HepG2 (cell line): ENCODE results near the gene MTHFD1. TPM values are rescaled to one million over a fixed set of nuclear protein-coding genes. Genes with fewer than 3 reads are reported as not detected.

Experiments
- ATAC-seq: fragments of 200-7000 bp; cut with Tn5 transposase; 3 replicates; pipeline ENCODE4 v1.9.1; 2020; ENCODE audit warnings: mild to moderate bottlenecking, moderate library complexity
- BruUV-seq: library from RNA; stranded (reverse); fragments of 400-500 nt; replicated peaks from 2 replicates; lab custom pipeline; 2021; lab: Mats Ljungman, UMichigan
- CTCF ChIA-PET: fragments of 300-600 bp; formaldehyde crosslinking; extraction: SDS; loops from one replicate; lab custom pipeline; 2021; ENCODE audit warnings: low total read pairs, inconsistent platforms, low intra/inter-chr PET ratio; lab: Yijun Ruan, JAX
- POLR2A ChIA-PET: fragments of 350-600 bp; sonication (Branson Sonifier 250); formaldehyde crosslinking; loops from one replicate; lab custom pipeline; 2020; ENCODE audit warnings: antibody characterized with exemption, inconsistent platforms; lab: Yijun Ruan, JAX
- DNase-seq: peaks from one replicate; pipeline ENCODE4 v3.0.0-alpha.2; 2015; ENCODE audit warnings: low spot score
- FAIRE-seq: peaks from 3 replicates; lab custom pipeline; 2011; peaks lifted over from hg19 to GRCh38; lab: Jason Lieb, UNC
- H2AFZ ChIP-seq: one replicate; pipeline ENCODE4 v1.6.1; 2011; ENCODE audit warnings: low read length, inconsistent platforms
- H3K27ac ChIP-seq: fragments of 300-600 bp; 3 replicates; pipeline ENCODE4 v1.8.0; 2011; ENCODE audit warnings: mixed run types, mild to moderate bottlenecking, mixed read lengths, low read length, inconsistent platforms; ENCODE audit not compliant: insufficient read depth; ENCODE audit errors: extremely low read length
- H3K27me3 ChIP-seq, 2 experiments: fragments of 200-600 bp in 1 of 2; 2 replicates in 1 of 2; 3 replicates in 1 of 2; pipeline versions ENCODE4 v1.6.0 to v1.8.0; 2011; ENCODE audit warnings: low read length in 2 of 2, mild to moderate bottlenecking in 2 of 2, moderate library complexity in 2 of 2, inconsistent platforms in 1 of 2; ENCODE audit not compliant: insufficient read depth in 2 of 2, control insufficient read depth in 1 of 2
- H3K36me3 ChIP-seq, 2 experiments: fragments of 200-600 bp in 1 of 2; replicated peaks in 1 of 2; 2 replicates in 1 of 2; 3 replicates in 1 of 2; pipeline versions ENCODE4 v1.5.1 to v1.8.0; 2011; ENCODE audit warnings: low read length in 2 of 2, inconsistent platforms in 1 of 2; ENCODE audit not compliant: insufficient read depth in 2 of 2, control insufficient read depth in 1 of 2
- H3K4me1 ChIP-seq: 2 replicates; pipeline ENCODE4 v1.5.1; 2012; ENCODE audit warnings: low read length, inconsistent platforms; ENCODE audit not compliant: insufficient read depth
- H3K4me2 ChIP-seq: 2 replicates; pipeline ENCODE4 v1.6.0; 2011; ENCODE audit warnings: low read depth, low read length, inconsistent platforms
- H3K4me3 ChIP-seq, 3 experiments: fragments of 200-600 bp in 1 of 3; sonication (generic), shearing (Covaris generic) in 1 of 3; replicated peaks in 1 of 3; 2 replicates each; pipeline ENCODE4 v1.5.1; 2011 to 2016; ENCODE audit warnings: low read length in 3 of 3, inconsistent platforms in 2 of 3, low read depth in 2 of 3, mild to moderate bottlenecking in 2 of 3, control low read depth in 1 of 3, mixed read lengths in 1 of 3; ENCODE audit not compliant: insufficient read depth in 1 of 3
- H3K79me2 ChIP-seq: one replicate; pipeline ENCODE4 v1.6.1; 2011; ENCODE audit warnings: low read length, inconsistent platforms; ENCODE audit not compliant: insufficient read depth
- H3K9ac ChIP-seq: 2 replicates; pipeline ENCODE4 v1.6.0; 2011; ENCODE audit warnings: mild to moderate bottlenecking, low read depth, low read length, inconsistent platforms; ENCODE audit not compliant: insufficient read depth
- H3K9me3 ChIP-seq: 2 replicates; pipeline ENCODE4 v1.5.1; 2012; ENCODE audit warnings: mild to moderate bottlenecking, low read length
- H4K20me1 ChIP-seq: 2 replicates; pipeline ENCODE4 v1.6.0; 2011; ENCODE audit warnings: inconsistent platforms, mild to moderate bottlenecking, low read length, moderate library complexity; ENCODE audit not compliant: insufficient read depth
- CREB1 ChIP-seq, 2 experiments: fragments of 450-650 bp in 1 of 2; IDR thresholded peaks; 2 replicates each; pipeline ENCODE4 v1.6.1; 2016 to 2017; ENCODE audit warnings: control low read depth in 1 of 2, mild to moderate bottlenecking in 1 of 2, missing compliant biosample characterization in 1 of 2, missing genetic modification characterization in 1 of 2
- FOSL1 ChIP-seq: sonication (generic); formaldehyde crosslinking; IDR thresholded peaks from 2 replicates; pipeline ENCODE4 v1.9.0; 2021; ENCODE audit warnings: missing genetic modification reagents, borderline replicate concordance
- FOXM1 ChIP-seq: sonication (generic); formaldehyde crosslinking; IDR thresholded peaks from 2 replicates; pipeline ENCODE4 v1.5.0; 2020; ENCODE audit warnings: missing genetic modification reagents
- HIVEP1 ChIP-seq: sonication (generic); formaldehyde crosslinking; IDR thresholded peaks from 2 replicates; pipeline ENCODE4 v1.4.0; 2020; ENCODE audit warnings: mild to moderate bottlenecking, missing genetic modification reagents
- HNRNPUL1 ChIP-seq: fragments of 200-400 bp; formaldehyde crosslinking; IDR thresholded peaks from 2 replicates; pipeline ENCODE4 v1.6.1; 2017; ENCODE audit warnings: low read depth, mild to moderate bottlenecking, low read length, moderate library complexity
- KLF12 ChIP-seq: sonication (generic); formaldehyde crosslinking; IDR thresholded peaks from 2 replicates; pipeline ENCODE4 v1.4.0; 2020; ENCODE audit warnings: missing genetic modification reagents, borderline replicate concordance
- MIER3 ChIP-seq: IDR thresholded peaks from 2 replicates; pipeline ENCODE4 v1.6.1; 2016; ENCODE audit warnings: missing compliant biosample characterization, borderline replicate concordance
- MTF2 ChIP-seq: sonication (generic); formaldehyde crosslinking; IDR thresholded peaks from 2 replicates; pipeline ENCODE4 v1.5.0; 2020; ENCODE audit warnings: missing genetic modification reagents, borderline replicate concordance
- NR2C2 ChIP-seq: sonication (generic); formaldehyde crosslinking; IDR thresholded peaks from 2 replicates; pipeline ENCODE4 v1.4.0; 2020; ENCODE audit warnings: missing genetic modification reagents, mild to moderate bottlenecking, moderate library complexity, borderline replicate concordance
- RFX3 ChIP-seq: IDR thresholded peaks from 2 replicates; pipeline ENCODE4 v1.6.1; 2016; ENCODE audit warnings: missing biosample characterization, missing genetic modification reagents
- SMARCC2 ChIP-seq: fragments of 450-650 bp; IDR thresholded peaks from 2 replicates; pipeline ENCODE4 v1.6.1; 2017; ENCODE audit warnings: antibody characterized with exemption, mild to moderate bottlenecking
- SP2 ChIP-seq: sonication (generic); formaldehyde crosslinking; IDR thresholded peaks from 2 replicates; pipeline ENCODE4 v1.5.1; 2020; ENCODE audit warnings: mild to moderate bottlenecking, missing genetic modification reagents
- TMF1 ChIP-seq: sonication (generic); formaldehyde crosslinking; IDR thresholded peaks from 2 replicates; pipeline ENCODE4 v1.8.1; 2022; ENCODE audit warnings: low read depth, missing genetic modification reagents
- U2AF2 ChIP-seq: fragments of 200-400 bp; formaldehyde crosslinking; IDR thresholded peaks from 2 replicates; pipeline ENCODE4 v1.6.1; 2017; ENCODE audit warnings: low read depth, mild to moderate bottlenecking, low read length
- ZBTB8A ChIP-seq: sonication (generic); formaldehyde crosslinking; IDR thresholded peaks from 2 replicates; pipeline ENCODE4 v1.4.0; 2020; ENCODE audit warnings: mild to moderate bottlenecking, low read depth, missing genetic modification reagents, borderline replicate concordance
- ZFAT ChIP-seq: sonication (generic); formaldehyde crosslinking; conservative IDR thresholded peaks from 2 replicates; pipeline ENCODE4 v1.8.1; 2023; ENCODE audit warnings: missing genetic modification reagents, inconsistent platforms
- ZMAT5 ChIP-seq: sonication (generic); formaldehyde crosslinking; IDR thresholded peaks from 2 replicates; pipeline ENCODE4 v1.5.0; 2020; ENCODE audit warnings: mild to moderate bottlenecking, low read depth, missing genetic modification reagents, borderline replicate concordance
- ZNF644 ChIP-seq: IDR thresholded peaks from 2 replicates; pipeline ENCODE4 v1.6.1; 2016; ENCODE audit warnings: low read depth
- ZNF800 ChIP-seq: sonication (generic); formaldehyde crosslinking; IDR thresholded peaks from 2 replicates; pipeline ENCODE4 v1.4.0; 2020; ENCODE audit warnings: missing genetic modification reagents
- WGBS: methylation state at CpG from one replicate; pipeline ENCODE4 v1.1.6; 2017; ENCODE audit warnings: low lambda C conversion rate; 5-methylcytosine and 5-hydroxymethylcytosine counted together
- in situ Hi-C: cut with HindIII; loops from 2 replicates; pipeline ENCODE4 v1.10.0; 2017; ENCODE audit warnings: low pct_unique_long_range_greater_than_20kb; ENCODE audit not compliant: extremely low pct_ligation_motif_present
- intact Hi-C: fragments of 100-400 bp; cut with micrococcal nuclease; formaldehyde crosslinking; loops from one replicate; pipeline ENCODE4 v1.10.0; 2022; ENCODE audit not compliant: unreplicated experiment
- polyA plus RNA-seq, 8 experiments: library from polyadenylated mRNA; depleted of rRNA in 3 of 8; stranded (reverse) in 7 of 8; unstranded in 1 of 8; fragments of >200 nt; fragmentation: Illumina TruSeq in 4 of 8; extraction: Trizol in 4 of 8; gene quantifications; 2 replicates each; pipeline versions ENCODE4 v1.2.1 to v1.2.3, GENCODE V29; 2011 to 2016; ENCODE audit warnings: low read depth in 4 of 8, missing spikeins in 1 of 8, mixed read lengths in 1 of 8; ENCODE audit not compliant: insufficient read depth in 1 of 8
- total RNA-seq, 5 experiments: library from RNA; depleted of rRNA; stranded (reverse); fragments of >200 nt; fragmentation: Illumina TruSeq; extraction: Trizol; gene quantifications; 2 replicates each; pipeline ENCODE4 v1.2.3, GENCODE V29; 2016; ENCODE audit warnings: low read depth in 1 of 5
- TF ChIP-seq, protein P1 (sequence below): conservative IDR thresholded peaks from 2 replicates; pipeline ENCODE4 v1.6.1; 2018; ENCODE audit warnings: missing genetic modification reagents

MTHFD1 gene
- total and polyA plus RNA-seq, 2 of the 13 experiments (the other 11 are each of a cell fraction or from before 2014, with no cell fraction given) = 31.0 to 106 TPM

DNA sequence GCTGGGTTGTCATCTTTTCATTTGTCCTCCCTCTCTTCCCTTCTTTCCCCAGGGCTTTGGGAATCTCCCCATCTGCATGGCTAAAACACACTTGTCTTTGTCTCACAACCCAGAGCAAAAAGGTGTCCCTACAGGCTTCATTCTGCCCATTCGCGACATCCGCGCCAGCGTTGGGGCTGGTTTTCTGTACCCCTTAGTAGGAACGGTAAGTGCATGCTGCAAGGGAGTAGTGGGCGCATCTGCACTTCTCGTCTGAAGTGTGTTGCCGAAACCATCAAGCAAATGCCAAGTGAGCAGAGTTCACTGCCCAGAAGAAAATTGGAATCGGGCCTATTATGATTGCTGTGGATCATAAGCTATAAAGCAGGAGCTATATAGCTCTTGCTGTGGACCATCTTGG, 66.5 kb downstream of the MTHFD1 start (continued):
- TF ChIP-seq TMF1 (CRISPR knock-in tag) (no peak), FOXM1 (CRISPR knock-in tag) (no peak), SMARCC2 (no peak), ZNF800 (CRISPR knock-in tag) (no peak)

DNA sequence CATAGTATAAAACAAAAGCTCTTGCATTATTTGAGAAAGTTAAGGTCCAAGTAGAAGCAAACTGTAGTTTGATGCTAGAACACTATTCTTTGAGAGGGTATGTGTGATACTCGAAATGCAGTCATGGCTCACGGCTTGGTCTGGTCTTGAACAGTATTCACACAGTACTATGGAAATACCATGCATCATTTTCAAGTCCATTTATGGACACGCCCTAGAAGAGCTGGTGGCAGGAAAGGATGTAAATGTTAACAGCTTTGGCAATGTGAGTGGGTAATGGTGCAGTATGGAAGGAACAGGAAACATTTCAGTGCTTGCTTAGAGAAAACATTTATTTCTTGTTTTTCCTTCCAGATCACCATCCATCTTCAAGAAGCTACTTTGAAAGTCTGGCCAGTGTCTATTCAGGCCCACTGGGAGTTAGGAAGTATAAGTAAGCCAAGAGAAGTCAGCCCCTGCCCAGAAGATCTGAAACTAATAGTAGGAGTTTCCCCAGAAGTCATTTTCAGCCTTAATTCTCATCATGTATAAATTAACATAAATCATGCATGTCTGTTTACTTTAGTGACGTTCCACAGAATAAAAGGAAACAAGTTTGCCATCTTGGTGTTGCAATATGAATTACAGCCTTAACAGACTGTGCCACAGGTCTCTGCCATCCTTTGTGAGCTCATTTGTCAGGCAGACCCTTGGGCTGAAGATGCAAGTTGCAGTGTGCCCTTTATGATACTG, 71.4 kb downstream of the MTHFD1 start:
- in situ Hi-C loops = no loop called here
- Histone ChIP-seq H3K36me3 (peaks cover 8 to 44% of the 10 kb centered on the region in 2 experiments), H3K79me2 (no peaks in the 10 kb centered on the region), H3K4me2 (no peak overlapping the region), H4K20me1 (no peaks in the 10 kb centered on the region), H2AFZ (no peak overlapping the region), H3K4me3 (no peak overlapping the region), H3K9ac (no peak overlapping the region), H3K27ac (no peak overlapping the region), H3K27me3 (no peaks in the 10 kb centered on the region), H3K4me1 (peaks cover 6% of the 10 kb centered on the region), H3K9me3 (no peaks in the 10 kb centered on the region)
- intact Hi-C loops = no loop called here
- 96% methylated on average over 4 of the region's 4 CpGs for WGBS
- ChIA-PET POLR2A (no interaction called here), CTCF (no interaction called here)
- no peak for DNase-seq
- ATAC-seq = no peak
- BruUV-seq = no TSS peak
- FAIRE-seq = no peak
- TF ChIP-seq ZBTB8A (CRISPR knock-in tag) = no peak
- no peak for TF ChIP-seq RFX3
- TF ChIP-seq HNRNPUL1 = no peak
- no peak for TF ChIP-seq ZFAT
- TF ChIP-seq HIVEP1 (CRISPR knock-in tag) = no peak
- TF ChIP-seq NR2C2 = no peak
- no peak for TF ChIP-seq MIER3 (CRISPR knock-in tag)
- TF ChIP-seq, protein P1, sequence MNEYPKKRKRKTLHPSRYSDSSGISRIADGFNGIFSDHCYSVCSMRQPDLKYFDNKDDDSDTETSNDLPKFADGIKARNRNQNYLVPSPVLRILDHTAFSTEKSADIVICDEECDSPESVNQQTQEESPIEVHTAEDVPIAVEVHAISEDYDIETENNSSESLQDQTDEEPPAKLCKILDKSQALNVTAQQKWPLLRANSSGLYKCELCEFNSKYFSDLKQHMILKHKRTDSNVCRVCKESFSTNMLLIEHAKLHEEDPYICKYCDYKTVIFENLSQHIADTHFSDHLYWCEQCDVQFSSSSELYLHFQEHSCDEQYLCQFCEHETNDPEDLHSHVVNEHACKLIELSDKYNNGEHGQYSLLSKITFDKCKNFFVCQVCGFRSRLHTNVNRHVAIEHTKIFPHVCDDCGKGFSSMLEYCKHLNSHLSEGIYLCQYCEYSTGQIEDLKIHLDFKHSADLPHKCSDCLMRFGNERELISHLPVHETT (CRISPR knock-in tag) = no peak
- no peak for TF ChIP-seq U2AF2
- no peak for TF ChIP-seq FOSL1 (CRISPR knock-in tag)
- TF ChIP-seq ZNF644 (CRISPR knock-in tag) = no peak
- no peak for TF ChIP-seq MTF2 (CRISPR knock-in tag)
- no peak for TF ChIP-seq KLF12 (CRISPR knock-in tag)
- TF ChIP-seq SP2 (CRISPR knock-in tag) = no peak
- no peak for TF ChIP-seq ZMAT5 (CRISPR knock-in tag)
- TF ChIP-seq CREB1 (IDR thresholded peaks at IDR 0.05) = no peak
- TF ChIP-seq CREB1 (CRISPR knock-in tag; IDR thresholded peaks at IDR 0.05) = no peak
